Measurements from ENCODE around the gene YLPM1.

DNA sequence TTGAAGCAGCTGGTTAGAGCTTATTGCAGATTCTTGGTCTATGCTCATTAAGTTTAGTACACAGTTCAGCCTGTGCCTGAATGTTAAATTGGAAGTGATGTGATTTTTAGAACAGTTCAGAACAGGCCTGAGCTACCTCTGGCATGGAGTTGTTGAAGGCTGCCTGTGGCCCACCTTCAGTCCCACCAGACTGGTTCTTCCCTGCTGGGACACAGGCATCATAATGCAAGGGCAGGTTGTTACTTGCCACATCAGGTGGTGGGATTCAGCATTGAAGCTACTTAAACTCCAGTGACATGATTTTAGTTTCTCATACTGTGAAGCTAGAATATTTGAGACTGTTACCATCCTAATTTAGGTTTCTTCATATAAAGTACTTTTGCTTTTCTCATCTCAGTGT is 63.5 kb downstream of the YLPM1 start:
- TF ChIP-seq, protein P1, sequence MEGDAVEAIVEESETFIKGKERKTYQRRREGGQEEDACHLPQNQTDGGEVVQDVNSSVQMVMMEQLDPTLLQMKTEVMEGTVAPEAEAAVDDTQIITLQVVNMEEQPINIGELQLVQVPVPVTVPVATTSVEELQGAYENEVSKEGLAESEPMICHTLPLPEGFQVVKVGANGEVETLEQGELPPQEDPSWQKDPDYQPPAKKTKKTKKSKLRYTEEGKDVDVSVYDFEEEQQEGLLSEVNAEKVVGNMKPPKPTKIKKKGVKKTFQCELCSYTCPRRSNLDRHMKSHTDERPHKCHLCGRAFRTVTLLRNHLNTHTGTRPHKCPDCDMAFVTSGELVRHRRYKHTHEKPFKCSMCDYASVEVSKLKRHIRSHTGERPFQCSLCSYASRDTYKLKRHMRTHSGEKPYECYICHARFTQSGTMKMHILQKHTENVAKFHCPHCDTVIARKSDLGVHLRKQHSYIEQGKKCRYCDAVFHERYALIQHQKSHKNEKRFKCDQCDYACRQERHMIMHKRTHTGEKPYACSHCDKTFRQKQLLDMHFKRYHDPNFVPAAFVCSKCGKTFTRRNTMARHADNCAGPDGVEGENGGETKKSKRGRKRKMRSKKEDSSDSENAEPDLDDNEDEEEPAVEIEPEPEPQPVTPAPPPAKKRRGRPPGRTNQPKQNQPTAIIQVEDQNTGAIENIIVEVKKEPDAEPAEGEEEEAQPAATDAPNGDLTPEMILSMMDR (tag by site-specific recombination; IDR thresholded peaks at IDR 0.05): no peak
- TF ChIP-seq, protein P2, sequence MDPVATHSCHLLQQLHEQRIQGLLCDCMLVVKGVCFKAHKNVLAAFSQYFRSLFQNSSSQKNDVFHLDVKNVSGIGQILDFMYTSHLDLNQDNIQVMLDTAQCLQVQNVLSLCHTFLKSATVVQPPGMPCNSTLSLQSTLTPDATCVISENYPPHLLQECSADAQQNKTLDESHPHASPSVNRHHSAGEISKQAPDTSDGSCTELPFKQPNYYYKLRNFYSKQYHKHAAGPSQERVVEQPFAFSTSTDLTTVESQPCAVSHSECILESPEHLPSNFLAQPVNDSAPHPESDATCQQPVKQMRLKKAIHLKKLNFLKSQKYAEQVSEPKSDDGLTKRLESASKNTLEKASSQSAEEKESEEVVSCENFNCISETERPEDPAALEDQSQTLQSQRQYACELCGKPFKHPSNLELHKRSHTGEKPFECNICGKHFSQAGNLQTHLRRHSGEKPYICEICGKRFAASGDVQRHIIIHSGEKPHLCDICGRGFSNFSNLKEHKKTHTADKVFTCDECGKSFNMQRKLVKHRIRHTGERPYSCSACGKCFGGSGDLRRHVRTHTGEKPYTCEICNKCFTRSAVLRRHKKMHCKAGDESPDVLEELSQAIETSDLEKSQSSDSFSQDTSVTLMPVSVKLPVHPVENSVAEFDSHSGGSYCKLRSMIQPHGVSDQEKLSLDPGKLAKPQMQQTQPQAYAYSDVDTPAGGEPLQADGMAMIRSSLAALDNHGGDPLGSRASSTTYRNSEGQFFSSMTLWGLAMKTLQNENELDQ (tag by site-specific recombination; IDR thresholded peaks at IDR 0.05; ENCODE audit: low read depth): no peak
- TF ChIP-seq, protein P3, sequence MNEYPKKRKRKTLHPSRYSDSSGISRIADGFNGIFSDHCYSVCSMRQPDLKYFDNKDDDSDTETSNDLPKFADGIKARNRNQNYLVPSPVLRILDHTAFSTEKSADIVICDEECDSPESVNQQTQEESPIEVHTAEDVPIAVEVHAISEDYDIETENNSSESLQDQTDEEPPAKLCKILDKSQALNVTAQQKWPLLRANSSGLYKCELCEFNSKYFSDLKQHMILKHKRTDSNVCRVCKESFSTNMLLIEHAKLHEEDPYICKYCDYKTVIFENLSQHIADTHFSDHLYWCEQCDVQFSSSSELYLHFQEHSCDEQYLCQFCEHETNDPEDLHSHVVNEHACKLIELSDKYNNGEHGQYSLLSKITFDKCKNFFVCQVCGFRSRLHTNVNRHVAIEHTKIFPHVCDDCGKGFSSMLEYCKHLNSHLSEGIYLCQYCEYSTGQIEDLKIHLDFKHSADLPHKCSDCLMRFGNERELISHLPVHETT (tag by site-specific recombination; IDR thresholded peaks at IDR 0.05): no peak
- no peak for TF ChIP-seq ZNF768 (tag by site-specific recombination; IDR thresholded peaks at IDR 0.05)
- no peak for TF ChIP-seq ATF2 (tag by site-specific recombination; IDR thresholded peaks at IDR 0.05; ENCODE audit: low read depth)
- TF ChIP-seq GFI1B (tag by site-specific recombination; IDR thresholded peaks at IDR 0.05): no peak
- TF ChIP-seq ZBTB8A (tag by site-specific recombination; IDR thresholded peaks at IDR 0.05): no peak
- TF ChIP-seq RBAK (tag by site-specific recombination; IDR thresholded peaks at IDR 0.05): no peak
- TF ChIP-seq ZNF843 (tag by site-specific recombination; IDR thresholded peaks at IDR 0.05): no peak
- TF ChIP-seq ZNF133 (tag by site-specific recombination; IDR thresholded peaks at IDR 0.05): no peak

All from HEK293 (cell line).